K562 (cell line): ENCODE measurements around the gene TSPAN18. TPM values are rescaled to one million over a fixed set of nuclear protein-coding genes. Genes with fewer than 3 reads are reported as not detected.

Experiments
- ATAC-seq: fragments of 200-7000 bp; cut with Tn5 transposase; 3 replicates; pipeline ENCODE4 v1.9.1; 2020; ENCODE audit warnings: moderate library complexity
- BruUV-seq: library from RNA; stranded (reverse); fragments of 400-500 nt; replicated peaks from 2 replicates; lab custom pipeline; 2021; lab: Mats Ljungman, UMichigan
- CTCF ChIA-PET: fragments of 300-600 bp; formaldehyde crosslinking; extraction: SDS; loops from one replicate; lab custom pipeline; 2021; ENCODE audit warnings: low intra/inter-chr PET ratio; lab: Yijun Ruan, JAX
- POLR2A ChIA-PET: fragments of 300-600, 350-650 bp; sonication (Branson Sonifier 250); formaldehyde crosslinking; extraction: SDS; loops from one replicate; lab custom pipeline; 2021; ENCODE audit warnings: antibody characterized with exemption, inconsistent platforms; lab: Yijun Ruan, JAX
- DNase-seq, 4 experiments: peaks; one replicate each; pipeline versions ENCODE4 v3.0.0 to v3.0.0-alpha.2; 2011 to 2018; ENCODE audit warnings: low spot score in 3 of 4, mixed read lengths in 3 of 4; ENCODE audit errors: extremely low read depth in 1 of 4
- FAIRE-seq: peaks from 2 replicates; lab custom pipeline; 2011; peaks lifted over from hg19 to GRCh38; lab: Jason Lieb, UNC
- H2AFZ ChIP-seq: 2 replicates; pipeline ENCODE4 v1.6.0; 2011; ENCODE audit warnings: low read depth, low read length, control low read depth, inconsistent platforms
- H3K27ac ChIP-seq: fragments of 200-600 bp; 3 replicates; pipeline ENCODE4 v1.8.0; 2011; ENCODE audit warnings: low read depth, mild to moderate bottlenecking, control low read depth, inconsistent platforms, low read length, moderate library complexity, mixed read lengths; ENCODE audit errors: extremely low read depth
- H3K27me3 ChIP-seq, 2 experiments: fragments of 300-600 bp in 1 of 2; 2 replicates in 1 of 2; 3 replicates in 1 of 2; pipeline versions ENCODE4 v1.6.0 to v1.8.0; 2011; ENCODE audit warnings: inconsistent platforms in 2 of 2, low read length in 2 of 2, mild to moderate bottlenecking in 1 of 2, mixed read lengths in 1 of 2, moderate library complexity in 1 of 2; ENCODE audit not compliant: control insufficient read depth in 2 of 2, insufficient read depth in 2 of 2
- H3K36me3 ChIP-seq: fragments of 300-600 bp; 3 replicates; pipeline ENCODE4 v1.8.0; 2011; ENCODE audit warnings: mild to moderate bottlenecking, low read length, inconsistent platforms; ENCODE audit not compliant: control insufficient read depth, insufficient read depth
- H3K4me1 ChIP-seq, 2 experiments: fragments of 200-600 bp in 1 of 2; replicated peaks in 1 of 2; 2 replicates in 1 of 2; 3 replicates in 1 of 2; pipeline versions ENCODE4 v1.5.1 to v1.8.0; 2011; ENCODE audit warnings: inconsistent platforms in 2 of 2, low read length in 2 of 2, mild to moderate bottlenecking in 1 of 2, mixed read lengths in 1 of 2, moderate library complexity in 1 of 2; ENCODE audit not compliant: control insufficient read depth in 2 of 2, insufficient read depth in 2 of 2
- H3K4me2 ChIP-seq: 2 replicates; pipeline ENCODE4 v1.6.1; 2011; ENCODE audit warnings: low read length, control low read depth, inconsistent platforms, mixed read lengths; ENCODE audit not compliant: insufficient read depth
- H3K4me3 ChIP-seq: fragments of 200-600 bp; sonication (generic), shearing (Covaris generic); 2 replicates; pipeline ENCODE4 v1.5.1; 2016; ENCODE audit warnings: control low read depth, inconsistent platforms
- H3K79me2 ChIP-seq: fragments of 200-600 bp; 3 replicates; pipeline ENCODE4 v1.8.0; 2011; ENCODE audit warnings: low read length, inconsistent platforms; ENCODE audit not compliant: control insufficient read depth, insufficient read depth
- H3K9ac ChIP-seq, 2 experiments: 2 replicates each; pipeline versions ENCODE4 v1.6.0 to v1.6.1; 2011; ENCODE audit warnings: low read depth in 2 of 2, low read length in 2 of 2, control low read depth in 1 of 2, inconsistent platforms in 1 of 2, mild to moderate bottlenecking in 1 of 2, mixed read lengths in 1 of 2; ENCODE audit not compliant: insufficient read depth in 1 of 2
- H3K9me1 ChIP-seq: one replicate; pipeline ENCODE4 v1.6.0; 2011; ENCODE audit warnings: inconsistent platforms, mild to moderate bottlenecking, low read length, moderate library complexity; ENCODE audit not compliant: control insufficient read depth, insufficient read depth
- H3K9me3 ChIP-seq: replicated peaks from 2 replicates; pipeline ENCODE4 v1.5.1; 2011; ENCODE audit warnings: low read depth, low read length, inconsistent platforms; ENCODE audit not compliant: control insufficient read depth, insufficient read depth
- H4K20me1 ChIP-seq: replicated peaks from 2 replicates; pipeline ENCODE4 v1.6.1; 2011; ENCODE audit warnings: low read length, inconsistent platforms, mixed read lengths; ENCODE audit not compliant: control insufficient read depth, insufficient read depth
- KDM4B ChIP-seq, 2 experiments: fragments of 450-650 bp in 1 of 2; sonication (generic) in 1 of 2; IDR thresholded peaks; 2 replicates each; pipeline ENCODE4 v1.6.1; 2016 to 2017; ENCODE audit warnings: borderline replicate concordance in 2 of 2, antibody characterized with exemption in 1 of 2, low read depth in 1 of 2, mild to moderate bottlenecking in 1 of 2
- KLF13 ChIP-seq: fragments of 450-650 bp; IDR thresholded peaks from 2 replicates; pipeline ENCODE4 v1.6.1; 2016; ENCODE audit warnings: missing genetic modification characterization, low read depth, mild to moderate bottlenecking, missing compliant biosample characterization, moderate library complexity, borderline replicate concordance
- NFE2 ChIP-seq: IDR thresholded peaks from 2 replicates; pipeline ENCODE4 v1.6.1; 2014; ENCODE audit warnings: antibody characterized with exemption, low read depth
- OTX1 ChIP-seq: fragments of 450-650 bp; formaldehyde crosslinking; IDR thresholded peaks from 2 replicates; pipeline ENCODE4 v1.4.0; 2022; ENCODE audit warnings: mild to moderate bottlenecking
- PHTF2 ChIP-seq: fragments of 250-450 bp; sonication (Bioruptor Pico); IDR thresholded peaks from 2 replicates; pipeline ENCODE4 v1.5.0; 2021; ENCODE audit warnings: mild to moderate bottlenecking
- POLR2AphosphoS2 ChIP-seq: IDR thresholded peaks from 2 replicates; pipeline ENCODE4 v1.6.1; 2012; ENCODE audit warnings: low read length, improper control_type of control experiment
- STAT5B ChIP-seq: fragments of 250-450 bp; sonication (Bioruptor Pico); IDR thresholded peaks from 2 replicates; pipeline ENCODE4 v1.8.0; 2021; ENCODE audit warnings: mild to moderate bottlenecking, inconsistent platforms
- TSC22D4 ChIP-seq: fragments of 450-650 bp; IDR thresholded peaks from 2 replicates; pipeline ENCODE4 v1.6.1; 2016; ENCODE audit warnings: missing genetic modification characterization, missing biosample characterization, control low read depth
- YY1 ChIP-seq, 3 experiments: IDR thresholded peaks; 2 replicates each; pipeline ENCODE4 v1.6.1; 2011; ENCODE audit warnings: low read length in 2 of 3, mild to moderate bottlenecking in 2 of 3, moderate library complexity in 2 of 3, borderline replicate concordance in 1 of 3, control low read depth in 1 of 3, low read depth in 1 of 3; ENCODE audit not compliant: insufficient read depth in 3 of 3, insufficient replicate concordance in 2 of 3, control insufficient read depth in 1 of 3, insufficient read length in 1 of 3; ENCODE audit errors: extremely low read depth in 1 of 3
- ZBTB8A ChIP-seq: fragments of 450-650 bp; IDR thresholded peaks from 2 replicates; pipeline ENCODE4 v1.6.1; 2018; ENCODE audit warnings: mild to moderate bottlenecking, moderate library complexity; ENCODE audit not compliant: partially characterized antibody
- ZNF354B ChIP-seq: fragments of 250-450 bp; sonication (Bioruptor Pico); IDR thresholded peaks from 2 replicates; pipeline ENCODE4 v1.4.0; 2020
- ZNF445 ChIP-seq: fragments of 250-450 bp; sonication (Bioruptor Pico); IDR thresholded peaks from 2 replicates; pipeline ENCODE4 v1.4.0; 2020; ENCODE audit warnings: low read depth, mild to moderate bottlenecking, moderate library complexity
- ZNF699 ChIP-seq: fragments of 250-450 bp; sonication (Bioruptor Pico); IDR thresholded peaks from 2 replicates; pipeline ENCODE4 v1.8.0; 2021; ENCODE audit warnings: mild to moderate bottlenecking, moderate library complexity; ENCODE audit not compliant: insufficient replicate concordance
- ZNF77 ChIP-seq: fragments of 250-450 bp; sonication (Bioruptor Pico); IDR thresholded peaks from 2 replicates; pipeline ENCODE4 v1.5.0; 2020
- WGBS: fragments of 100-300 bp; shearing (Covaris generic); methylation state at CpG from one replicate; pipeline ENCODE4 v1.1.6; 2016; ENCODE audit warnings: low coverage, mixed read lengths; ENCODE audit not compliant: insufficient coverage; ENCODE audit errors: missing lambda C conversion rate; 5-methylcytosine and 5-hydroxymethylcytosine counted together
- in situ Hi-C: fragments of 300-500 bp; cut with MboI; formaldehyde crosslinking; loops from 4 replicates; pipeline ENCODE4 v1.15.0; 2018; ENCODE audit warnings: inconsistent platforms, mixed read lengths
- intact Hi-C: fragments of 100-400 bp; cut with micrococcal nuclease; formaldehyde crosslinking; loops from 2 replicates; pipeline ENCODE4 v1.14.2; 2022
- polyA plus RNA-seq, 8 experiments: library from polyadenylated mRNA; depleted of rRNA in 4 of 8; stranded (reverse) in 5 of 8; unstranded in 3 of 8; fragments of >200 nt; fragmentation: Nextera tagmentation in 2 of 8; fragmentation: Illumina TruSeq in 1 of 8; extraction: Ambion mirVana in 2 of 8; extraction: Trizol in 1 of 8; gene quantifications; 2 replicates each; pipeline versions ENCODE4 v1.2.1 to v1.2.3, GENCODE V29; 2011 to 2014; ENCODE audit warnings: inconsistent platforms in 1 of 8, missing spikeins in 1 of 8
- total RNA-seq, 7 experiments: library from RNA; depleted of rRNA in 6 of 7; stranded (reverse); fragments of >200 nt in 6 of 7; fragmentation: Illumina TruSeq in 2 of 7; extraction: Trizol in 2 of 7; gene quantifications; 2 replicates each; pipeline versions ENCODE4 v1.2.1 to v1.2.3, GENCODE V29; 2011 to 2021; ENCODE audit warnings: low replicate concordance in 1 of 7
- TF ChIP-seq, protein P1 (sequence below), 3 experiments: IDR thresholded peaks in 2 of 3; conservative IDR thresholded peaks in 1 of 3; 2 replicates each; pipeline ENCODE4 v1.5.1; 2011 to 2012; ENCODE audit warnings: low read length in 3 of 3, mild to moderate bottlenecking in 3 of 3, control low read depth in 2 of 3, improper control_type of control experiment in 1 of 3, inconsistent platforms in 1 of 3, low read depth in 1 of 3, mixed read lengths in 1 of 3, moderate library complexity in 1 of 3; ENCODE audit not compliant: insufficient read depth in 2 of 3
- TF ChIP-seq, protein P2 (sequence below): fragments of 450-650 bp; IDR thresholded peaks from 2 replicates; pipeline ENCODE4 v1.6.1; 2016; ENCODE audit warnings: antibody characterized with exemption
- TF ChIP-seq, protein P3 (sequence below): sonication (generic); formaldehyde crosslinking; IDR thresholded peaks from 2 replicates; pipeline ENCODE4 v1.9.0; 2022; ENCODE audit warnings: mild to moderate bottlenecking, missing genetic modification reagents

Gene TSPAN18
- total and polyA plus RNA-seq, 9 of the 15 experiments (the other 6 are each of a cell fraction or from before 2014, with no cell fraction given): 0.17 to 0.35 (median 0.22) TPM; not detected in 4

DNA sequence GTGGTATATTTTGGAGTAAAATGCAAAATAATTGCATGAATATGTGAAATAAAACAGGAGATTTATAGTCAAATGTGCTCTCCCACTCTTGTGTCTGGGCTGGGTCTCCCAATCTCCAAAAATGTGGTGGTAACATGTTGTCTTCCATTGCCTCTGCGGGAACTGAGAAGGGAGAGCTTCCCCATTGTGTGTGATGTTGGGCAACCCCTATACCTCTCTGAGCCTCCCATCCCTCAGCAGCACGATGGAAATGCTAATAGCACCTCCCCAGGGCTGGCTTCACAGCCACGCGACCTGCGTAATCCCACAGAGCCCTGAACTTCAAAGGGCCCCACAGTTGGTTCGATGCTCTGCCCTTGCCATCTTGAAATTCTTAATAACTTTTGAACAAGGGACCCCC, 151.9 kb downstream of the TSPAN18 start:
- Histone ChIP-seq H3K9ac (no peak overlapping the region), H3K9me3 (no peaks in the 10 kb centered on the region), H3K27ac (no peak overlapping the region), H4K20me1 (no peaks in the 10 kb centered on the region; the same call in 1 of the 2 replicates), H3K79me2 (no peaks in the 10 kb centered on the region), H3K4me1 (peaks cover 0 to 3% of the 10 kb centered on the region in 2 experiments; a peak in 1 of 5 replicates), H3K9me1 (no peaks in the 10 kb centered on the region), H3K36me3 (no peaks in the 10 kb centered on the region), H3K27me3 (peaks cover 20 to 87% of the 10 kb centered on the region in 2 experiments), H3K4me3 (no peak overlapping the region), H3K4me2 (no peak overlapping the region), H2AFZ (no peak overlapping the region)
- no peak for DNase-seq
- in situ Hi-C loops (no loop called here), intact Hi-C loops (no loop called here)
- ChIA-PET POLR2A (no interaction called here), CTCF (interaction anchor here (0.6 kb wide), 1 partner anchor 341 kb away, joined by 3 read pairs; no protein-coding TSS in a partner anchor)
- TF ChIP-seq ZBTB8A: no peak
- TF ChIP-seq TSC22D4 (tag): no peak
- no peak for TF ChIP-seq POLR2AphosphoS2
- no peak for TF ChIP-seq KLF13 (tag)
- no peak for TF ChIP-seq KDM4B (IDR thresholded peaks at IDR 0.05; ENCODE audit: borderline replicate concordance in 2 of 2, low read depth in 1 of 2)
- no peak for TF ChIP-seq PHTF2
- TF ChIP-seq ZNF354B (CRISPR knock-in tag): no peak
- TF ChIP-seq, protein P1, sequence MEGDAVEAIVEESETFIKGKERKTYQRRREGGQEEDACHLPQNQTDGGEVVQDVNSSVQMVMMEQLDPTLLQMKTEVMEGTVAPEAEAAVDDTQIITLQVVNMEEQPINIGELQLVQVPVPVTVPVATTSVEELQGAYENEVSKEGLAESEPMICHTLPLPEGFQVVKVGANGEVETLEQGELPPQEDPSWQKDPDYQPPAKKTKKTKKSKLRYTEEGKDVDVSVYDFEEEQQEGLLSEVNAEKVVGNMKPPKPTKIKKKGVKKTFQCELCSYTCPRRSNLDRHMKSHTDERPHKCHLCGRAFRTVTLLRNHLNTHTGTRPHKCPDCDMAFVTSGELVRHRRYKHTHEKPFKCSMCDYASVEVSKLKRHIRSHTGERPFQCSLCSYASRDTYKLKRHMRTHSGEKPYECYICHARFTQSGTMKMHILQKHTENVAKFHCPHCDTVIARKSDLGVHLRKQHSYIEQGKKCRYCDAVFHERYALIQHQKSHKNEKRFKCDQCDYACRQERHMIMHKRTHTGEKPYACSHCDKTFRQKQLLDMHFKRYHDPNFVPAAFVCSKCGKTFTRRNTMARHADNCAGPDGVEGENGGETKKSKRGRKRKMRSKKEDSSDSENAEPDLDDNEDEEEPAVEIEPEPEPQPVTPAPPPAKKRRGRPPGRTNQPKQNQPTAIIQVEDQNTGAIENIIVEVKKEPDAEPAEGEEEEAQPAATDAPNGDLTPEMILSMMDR (IDR thresholded peaks at IDR 0.05 in 2 of 3, conservative IDR thresholded peaks at IDR 0.05 in 1 of 3; ENCODE audit: insufficient read depth in 2 of 3, low read depth in 1 of 3, low read length in 3 of 3): no peak
- TF ChIP-seq ZNF699 (CRISPR knock-in tag): no peak
- TF ChIP-seq, protein P2, sequence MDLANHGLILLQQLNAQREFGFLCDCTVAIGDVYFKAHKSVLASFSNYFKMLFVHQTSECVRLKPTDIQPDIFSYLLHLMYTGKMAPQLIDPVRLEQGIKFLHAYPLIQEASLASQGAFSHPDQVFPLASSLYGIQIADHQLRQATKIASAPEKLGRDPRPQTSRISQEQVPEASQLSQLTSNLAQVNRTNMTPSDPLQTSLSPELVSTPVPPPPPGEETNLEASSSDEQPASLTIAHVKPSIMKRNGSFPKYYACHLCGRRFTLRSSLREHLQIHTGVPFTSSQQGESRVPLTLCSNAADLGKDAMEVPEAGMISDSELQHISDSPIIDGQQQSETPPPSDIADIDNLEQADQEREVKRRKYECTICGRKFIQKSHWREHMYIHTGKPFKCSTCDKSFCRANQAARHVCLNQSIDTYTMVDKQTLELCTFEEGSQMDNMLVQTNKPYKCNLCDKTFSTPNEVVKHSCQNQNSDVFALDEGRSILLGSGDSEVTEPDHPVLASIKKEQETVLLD: no peak
- TF ChIP-seq, protein P3, sequence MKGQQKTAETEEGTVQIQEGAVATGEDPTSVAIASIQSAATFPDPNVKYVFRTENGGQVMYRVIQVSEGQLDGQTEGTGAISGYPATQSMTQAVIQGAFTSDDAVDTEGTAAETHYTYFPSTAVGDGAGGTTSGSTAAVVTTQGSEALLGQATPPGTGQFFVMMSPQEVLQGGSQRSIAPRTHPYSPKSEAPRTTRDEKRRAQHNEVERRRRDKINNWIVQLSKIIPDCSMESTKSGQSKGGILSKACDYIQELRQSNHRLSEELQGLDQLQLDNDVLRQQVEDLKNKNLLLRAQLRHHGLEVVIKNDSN: no peak
- TF ChIP-seq OTX1: no peak
- TF ChIP-seq STAT5B: no peak
- TF ChIP-seq NFE2: no peak
- no peak for TF ChIP-seq YY1 (IDR thresholded peaks at IDR 0.05; ENCODE audit: borderline replicate concordance in 1 of 3, control insufficient read depth in 1 of 3, extremely low read depth in 1 of 3, insufficient read depth in 3 of 3, insufficient read length in 1 of 3, insufficient replicate concordance in 2 of 3, low read depth in 1 of 3, low read length in 2 of 3)
- no peak for TF ChIP-seq ZNF77 (CRISPR knock-in tag)
- TF ChIP-seq ZNF445 (CRISPR knock-in tag): no peak
- BruUV-seq: no TSS peak
- ATAC-seq: no peak
- 0% methylated on average over 6 of the region's 6 CpGs for WGBS
- no peak for FAIRE-seq
